B cell (primary cell): ENCODE results near the gene ESPNL. TPM values are rescaled to one million over a fixed set of nuclear protein-coding genes. Genes with fewer than 3 reads are reported as not detected.

Source experiments
- ATAC-seq: fragments of 200-7000 bp; cut with Tn5 transposase; one replicate; pipeline ENCODE4 v1.10.0; 2021; ENCODE audit warnings: low read depth, mild to moderate bottlenecking, moderate number of reproducible peaks, moderate library complexity
- CTCF ChIA-PET: fragments of 350-600 bp; sonication (Branson Sonifier 250); formaldehyde crosslinking; loops from one replicate; lab custom pipeline; 2021; ENCODE audit warnings: antibody characterized with exemption, inconsistent platforms; lab: Charles Lee
- POLR2A ChIA-PET: fragments of 350-600 bp; sonication (Branson Sonifier 250); formaldehyde crosslinking; loops from one replicate; lab custom pipeline; 2021; ENCODE audit warnings: antibody characterized with exemption; lab: Charles Lee
- DNase-seq: peaks from one replicate; pipeline ENCODE4 v3.0.0; 2013
- H2AFZ ChIP-seq: 2 replicates; pipeline ENCODE4 v1.6.1; 2012; ENCODE audit warnings: mild to moderate bottlenecking, low read depth, low read length; ENCODE audit not compliant: insufficient read depth, poor library complexity, severe bottlenecking
- H3K27ac ChIP-seq, 2 donors: 1 replicate in 1 of 2; 2 replicates in 1 of 2; pipeline ENCODE4 v1.5.1; 2012 to 2013; ENCODE audit warnings: low read length in 2 of 2, mild to moderate bottlenecking in 2 of 2, moderate library complexity in 1 of 2
- H3K27me3 ChIP-seq, 4 experiments: fragments of 200-600 bp in 1 of 4; sonication (generic) in 1 of 4; replicated peaks in 1 of 4; 1 replicate in 2 of 4; 2 replicates in 2 of 4; pipeline versions ENCODE4 v1.6.1 to v1.7.0; 2013 to 2016; ENCODE audit warnings: low read length in 3 of 4, mild to moderate bottlenecking in 2 of 4, mixed read lengths in 1 of 4, moderate library complexity in 1 of 4; ENCODE audit not compliant: insufficient read depth in 4 of 4, control insufficient read depth in 3 of 4; ENCODE audit errors: control extremely low read depth in 1 of 4
- H3K36me3 ChIP-seq, 2 experiments: replicated peaks in 1 of 2; 1 replicate in 1 of 2; 2 replicates in 1 of 2; pipeline versions ENCODE4 v1.6.1 to v1.7.1; 2013; ENCODE audit warnings: low read length in 1 of 2; ENCODE audit not compliant: insufficient read depth in 2 of 2, control insufficient read depth in 1 of 2; ENCODE audit errors: control extremely low read depth in 1 of 2, extremely low read depth in 1 of 2
- H3K4me1 ChIP-seq, 2 donors: fragments of 200-600 bp in 1 of 2; sonication (generic) in 1 of 2; 1 replicate in 1 of 2; 2 replicates in 1 of 2; pipeline versions ENCODE4 v1.5.1 to v1.6.1; 2013 to 2017; ENCODE audit warnings: low read length in 2 of 2; ENCODE audit not compliant: control insufficient read depth in 2 of 2, insufficient read depth in 2 of 2
- H3K4me2 ChIP-seq: replicated peaks from 2 replicates; pipeline ENCODE3; 2012; ENCODE audit warnings: mild to moderate bottlenecking, low read depth, low read length; ENCODE audit not compliant: poor library complexity, severe bottlenecking
- H3K4me3 ChIP-seq, 5 experiments: fragments of 200-600 bp in 1 of 5; sonication (generic) in 1 of 5; 1 replicate in 3 of 5; 2 replicates in 2 of 5; pipeline versions ENCODE4 v1.5.1 to v1.7.0; 2011 to 2016; ENCODE audit warnings: low read length in 4 of 5, mild to moderate bottlenecking in 4 of 5, low read depth in 2 of 5, control low read depth in 1 of 5, moderate library complexity in 1 of 5; ENCODE audit not compliant: insufficient read depth in 1 of 5; ENCODE audit errors: control extremely low read depth in 1 of 5, extremely low read depth in 1 of 5
- H3K79me2 ChIP-seq: fragments of 200-600 bp; sonication (generic); one replicate; pipeline ENCODE4 v1.6.0; 2016; ENCODE audit warnings: low read length; ENCODE audit not compliant: control insufficient read depth, insufficient read depth
- H3K9ac ChIP-seq: fragments of 200-600 bp; sonication (generic); 2 replicates; pipeline ENCODE4 v1.6.1; 2017; ENCODE audit warnings: mild to moderate bottlenecking, low read length, moderate library complexity
- H3K9me3 ChIP-seq, 3 donors: one replicate each; pipeline versions ENCODE4 v1.6.1 to v1.7.1; 2013; ENCODE audit warnings: low read length in 2 of 3; ENCODE audit not compliant: control insufficient read depth in 2 of 3, insufficient read depth in 1 of 3; ENCODE audit errors: control extremely low read depth in 1 of 3
- H4K20me1 ChIP-seq: 2 replicates; pipeline ENCODE4 v1.6.0; 2012; ENCODE audit warnings: mild to moderate bottlenecking, low read length; ENCODE audit not compliant: insufficient read depth, control insufficient read depth, poor library complexity, severe bottlenecking
- H3K27ac Mint-ChIP-seq: one replicate; pipeline ENCODE4 v1.8.0; 2021; ENCODE audit warnings: mixed read lengths
- H3K27me3 Mint-ChIP-seq: one replicate; pipeline ENCODE4 v1.8.0; 2021; ENCODE audit warnings: mixed read lengths
- H3K4me1 Mint-ChIP-seq: one replicate; pipeline ENCODE4 v1.8.0; 2021; ENCODE audit warnings: mixed read lengths
- H3K4me3 Mint-ChIP-seq: one replicate; pipeline ENCODE4 v1.8.0; 2021; ENCODE audit warnings: mixed read lengths
- H3K9me3 Mint-ChIP-seq: one replicate; pipeline ENCODE4 v1.8.0; 2022; ENCODE audit warnings: mixed read lengths; ENCODE audit not compliant: insufficient read depth
- EZH2 ChIP-seq: IDR thresholded peaks from 2 replicates; pipeline ENCODE4 v1.6.1; 2012; ENCODE audit warnings: borderline replicate concordance, low read depth, mild to moderate bottlenecking, moderate library complexity, low read length; ENCODE audit not compliant: insufficient read depth, poor library complexity, severe bottlenecking
- WGBS: methylation state at CpG from one replicate; pipeline ENCODE4 v1.1.5; 2013; ENCODE audit warnings: missing lambda C conversion rate; ENCODE audit not compliant: insufficient coverage; 5-methylcytosine and 5-hydroxymethylcytosine counted together
- intact Hi-C: fragments of 100-400 bp; cut with micrococcal nuclease; formaldehyde crosslinking; loops from one replicate; pipeline ENCODE4 v1.10.0; 2022
- polyA plus RNA-seq: library from polyadenylated mRNA; depleted of rRNA; stranded (reverse); fragments of >200 nt; gene quantifications from 2 replicates; pipeline ENCODE4 v1.2.3, GENCODE V29; 2012
- total RNA-seq, 2 donors: library from RNA; stranded (reverse); fragments of 120-200 nt in 1 of 2; gene quantifications; 1 replicate in 1 of 2; 2 replicates in 1 of 2; pipeline versions ENCODE4 v1.2.3 to v1.2.4, GENCODE V29; 2013 to 2022
- TF ChIP-seq, protein P1 (sequence below): fragments of 200-600 bp; IDR thresholded peaks from one replicate; pipeline ENCODE4 v1.8.0; 2022; ENCODE audit warnings: antibody characterized with exemption, mild to moderate bottlenecking

The ESPNL gene
- total and polyA plus RNA-seq, 2 donors (not counting 1 experiment from before 2014, with no cell fraction given), result 1.6 to 2.5 TPM

DNA sequence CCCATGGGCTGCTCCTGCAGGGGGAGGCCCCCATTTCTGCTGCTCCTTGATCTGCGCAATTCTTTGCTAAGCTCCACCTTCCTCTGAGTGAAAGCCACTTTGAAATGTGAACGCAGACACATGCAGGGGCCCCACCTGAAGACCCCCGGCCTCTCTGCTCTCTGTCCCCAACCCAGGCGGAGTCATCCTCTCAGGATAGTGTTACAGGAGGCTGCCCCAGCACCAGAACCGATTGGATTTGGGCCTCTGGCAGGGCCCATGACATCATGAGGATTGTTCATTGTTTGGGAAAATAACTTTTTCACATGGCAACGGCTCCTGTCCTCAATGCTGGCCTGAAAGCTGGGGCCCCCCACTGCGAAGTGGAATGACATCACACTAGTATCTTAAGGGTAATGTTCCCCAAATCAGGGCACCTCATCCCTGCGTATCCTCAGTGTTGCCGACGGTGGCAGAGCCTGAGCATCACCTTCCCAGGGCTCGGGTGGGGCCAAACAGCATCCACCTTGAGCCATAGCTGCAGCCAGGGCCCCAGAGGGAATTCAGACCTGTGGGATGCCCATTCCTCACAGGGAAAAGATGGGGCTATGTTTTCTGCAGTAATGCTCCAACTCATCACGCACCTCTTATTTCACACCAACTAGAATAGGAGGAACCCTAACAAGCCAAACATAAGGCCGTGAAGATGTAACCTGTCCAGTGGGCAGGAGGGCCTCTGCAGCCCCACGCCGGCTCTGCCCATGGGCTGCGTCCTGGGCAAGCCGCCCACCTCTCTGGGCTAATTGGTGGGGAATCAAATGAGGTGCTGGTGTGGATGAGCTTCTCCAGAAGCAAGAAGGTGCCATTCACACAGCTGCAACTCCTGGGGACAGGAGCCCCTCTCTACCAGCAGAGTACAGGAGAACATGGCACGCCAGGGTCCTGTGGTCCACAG lies 55.9 kb downstream of the ESPNL start:
- no peak for TF ChIP-seq EZH2
- TF ChIP-seq, protein P1, sequence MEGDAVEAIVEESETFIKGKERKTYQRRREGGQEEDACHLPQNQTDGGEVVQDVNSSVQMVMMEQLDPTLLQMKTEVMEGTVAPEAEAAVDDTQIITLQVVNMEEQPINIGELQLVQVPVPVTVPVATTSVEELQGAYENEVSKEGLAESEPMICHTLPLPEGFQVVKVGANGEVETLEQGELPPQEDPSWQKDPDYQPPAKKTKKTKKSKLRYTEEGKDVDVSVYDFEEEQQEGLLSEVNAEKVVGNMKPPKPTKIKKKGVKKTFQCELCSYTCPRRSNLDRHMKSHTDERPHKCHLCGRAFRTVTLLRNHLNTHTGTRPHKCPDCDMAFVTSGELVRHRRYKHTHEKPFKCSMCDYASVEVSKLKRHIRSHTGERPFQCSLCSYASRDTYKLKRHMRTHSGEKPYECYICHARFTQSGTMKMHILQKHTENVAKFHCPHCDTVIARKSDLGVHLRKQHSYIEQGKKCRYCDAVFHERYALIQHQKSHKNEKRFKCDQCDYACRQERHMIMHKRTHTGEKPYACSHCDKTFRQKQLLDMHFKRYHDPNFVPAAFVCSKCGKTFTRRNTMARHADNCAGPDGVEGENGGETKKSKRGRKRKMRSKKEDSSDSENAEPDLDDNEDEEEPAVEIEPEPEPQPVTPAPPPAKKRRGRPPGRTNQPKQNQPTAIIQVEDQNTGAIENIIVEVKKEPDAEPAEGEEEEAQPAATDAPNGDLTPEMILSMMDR, result no peak
- H3K36me3 ChIP-seq, result no peaks in the 10 kb centered on the region
- Mint-ChIP-seq H3K4me3 (no peak overlapping the region), H3K4me1 (peaks cover 15% of the 10 kb centered on the region), H3K9me3 (no peaks in the 10 kb centered on the region), H3K27me3 (peaks cover 14% of the 10 kb centered on the region), H3K27ac (no peak overlapping the region)
- H3K9ac ChIP-seq, result no peak overlapping the region
- no peak overlapping the region for H2AFZ ChIP-seq
- H3K9me3 ChIP-seq, result peaks cover 0 to 28% (median 0%) of the 10 kb centered on the region in 3 donors
- ChIA-PET CTCF (no interaction called here), POLR2A (no interaction called here)
- ATAC-seq, result no peak
- no peak overlapping the region for H3K4me2 ChIP-seq
- H4K20me1 ChIP-seq, result no peaks in the 10 kb centered on the region
- no peak for DNase-seq
- H3K4me3 ChIP-seq, result no peak overlapping the region
- peaks cover 16 to 19% of the 10 kb centered on the region in 2 donors for H3K4me1 ChIP-seq
- no peak overlapping the region for H3K27ac ChIP-seq
- intact Hi-C loops, result no loop called here
- no peaks in the 10 kb centered on the region for H3K79me2 ChIP-seq
- H3K27me3 ChIP-seq, result peaks cover 0 to 23% (median 8%) of the 10 kb centered on the region in 4 experiments
- 93% methylated on average over 15 of the region's 18 CpGs for WGBS

DNA sequence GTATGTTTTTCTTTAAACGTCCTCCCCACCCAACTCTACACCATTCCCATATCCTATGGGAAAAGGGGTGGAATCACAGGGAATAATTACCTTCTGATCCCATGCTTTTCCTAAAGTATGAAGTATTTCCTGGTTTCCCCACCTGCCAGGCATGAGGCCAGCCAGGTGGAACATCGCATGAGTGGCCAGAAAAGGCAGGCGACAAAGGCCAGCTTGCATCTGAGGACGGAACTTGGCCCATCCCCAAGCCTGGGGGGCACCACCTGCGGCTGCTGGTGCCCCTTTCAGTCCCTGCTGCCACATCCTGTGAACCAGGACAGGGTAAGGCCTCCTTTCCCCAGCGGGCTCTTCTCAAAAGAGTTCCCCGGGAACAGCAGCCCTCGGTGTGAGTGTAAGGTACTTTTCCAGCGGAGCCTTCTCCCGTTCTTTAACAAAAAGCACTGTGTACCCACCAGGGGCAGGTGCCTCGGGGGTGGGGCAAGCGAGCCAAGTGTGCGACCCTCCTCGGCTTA lies 57.4 kb downstream of the ESPNL start:
- H3K4me3 ChIP-seq, result no peak overlapping the region
- Mint-ChIP-seq H3K4me3 (peak overlapping the region; percentile 32), H3K27ac (no peak overlapping the region), H3K4me1 (peaks cover 15% of the 10 kb centered on the region), H3K27me3 (peaks cover 15% of the 10 kb centered on the region), H3K9me3 (no peaks in the 10 kb centered on the region)
- TF ChIP-seq, protein P1, result no peak
- TF ChIP-seq EZH2, result no peak
- CTCF ChIA-PET, result no interaction called here
- H3K27ac ChIP-seq, result no peak overlapping the region
- no peaks in the 10 kb centered on the region for H3K79me2 ChIP-seq
- H3K4me1 ChIP-seq, result peaks cover 16 to 19% of the 10 kb centered on the region in 2 donors
- 93% methylated on average over 13 of the region's 14 CpGs for WGBS
- peaks cover 0 to 28% (median 0%) of the 10 kb centered on the region in 3 donors for H3K9me3 ChIP-seq
- POLR2A ChIA-PET, result no interaction called here
- no peak for DNase-seq
- no peak overlapping the region for H3K4me2 ChIP-seq
- ATAC-seq, result no peak
- no peaks in the 10 kb centered on the region for H4K20me1 ChIP-seq
- H3K36me3 ChIP-seq, result no peaks in the 10 kb centered on the region
- H2AFZ ChIP-seq, result no peak overlapping the region
- H3K27me3 ChIP-seq, result peaks cover 0 to 28% (median 8%) of the 10 kb centered on the region in 4 experiments
- H3K9ac ChIP-seq, result no peak overlapping the region
- intact Hi-C loops, result no loop called here
